NCI-H2081 (cell line): Measurements from ENCODE around the gene MKNK2.
"Not testable (repeated sequence)": the region's sequence is repeated elsewhere in the genome, so short reads cannot be mapped to it uniquely, and the experiment has no call there.

Experiments used
- DNase-seq, 2 experiments: peaks; one replicate each; lab custom pipeline; 2025; lab: John Stamatoyannopoulos, UW

The MKNK2 gene

GRCh38 chr19:1991018-1991913 lies 59.8 kb downstream of the MKNK2 start:
- DNase-seq: no peak

GRCh38 chr19:1990230-1991017 lies 60.6 kb downstream of the MKNK2 start:
- no peak for DNase-seq

- no peak for DNase-seq
These were observed 61.4 kb downstream of the MKNK2 start for GRCh38 chr19:1989513-1990229.

- not testable (repeated sequence) for DNase-seq
These were observed 62.6 kb downstream of the MKNK2 start for GRCh38 chr19:1988464-1988863.
